ENCODE results near the gene F13A1.

DNA sequence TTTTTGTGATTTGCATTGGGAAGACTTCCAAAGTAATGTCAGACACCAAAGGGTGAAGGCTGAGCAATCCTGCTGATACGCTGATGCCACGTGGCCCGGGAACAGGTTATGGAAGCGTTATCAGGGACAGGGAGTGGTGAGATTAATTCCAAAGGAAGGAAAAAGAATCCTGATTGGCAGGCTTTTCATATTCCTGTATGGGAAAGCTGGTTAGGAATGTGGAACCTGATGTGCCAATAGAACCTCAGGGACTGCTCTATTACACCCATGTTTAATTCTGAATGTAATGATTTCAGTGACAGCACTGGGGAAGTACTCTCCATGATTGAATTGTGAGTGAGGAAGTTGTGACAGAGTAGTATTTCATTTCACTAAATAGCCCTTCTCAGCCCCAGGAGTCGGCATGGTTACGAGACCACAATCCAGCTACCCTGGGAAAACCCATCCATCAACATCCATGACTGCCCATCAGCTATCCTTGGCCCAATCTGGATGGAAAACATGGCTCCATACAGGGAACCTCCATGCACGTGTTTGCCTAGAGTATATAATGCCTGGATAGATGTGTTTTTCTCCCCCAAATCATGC, 49.4 kb downstream of the F13A1 start:
- no peak for TF ChIP-seq POLR2A (IDR thresholded peaks at IDR 0.05)
- TF ChIP-seq, protein P1, sequence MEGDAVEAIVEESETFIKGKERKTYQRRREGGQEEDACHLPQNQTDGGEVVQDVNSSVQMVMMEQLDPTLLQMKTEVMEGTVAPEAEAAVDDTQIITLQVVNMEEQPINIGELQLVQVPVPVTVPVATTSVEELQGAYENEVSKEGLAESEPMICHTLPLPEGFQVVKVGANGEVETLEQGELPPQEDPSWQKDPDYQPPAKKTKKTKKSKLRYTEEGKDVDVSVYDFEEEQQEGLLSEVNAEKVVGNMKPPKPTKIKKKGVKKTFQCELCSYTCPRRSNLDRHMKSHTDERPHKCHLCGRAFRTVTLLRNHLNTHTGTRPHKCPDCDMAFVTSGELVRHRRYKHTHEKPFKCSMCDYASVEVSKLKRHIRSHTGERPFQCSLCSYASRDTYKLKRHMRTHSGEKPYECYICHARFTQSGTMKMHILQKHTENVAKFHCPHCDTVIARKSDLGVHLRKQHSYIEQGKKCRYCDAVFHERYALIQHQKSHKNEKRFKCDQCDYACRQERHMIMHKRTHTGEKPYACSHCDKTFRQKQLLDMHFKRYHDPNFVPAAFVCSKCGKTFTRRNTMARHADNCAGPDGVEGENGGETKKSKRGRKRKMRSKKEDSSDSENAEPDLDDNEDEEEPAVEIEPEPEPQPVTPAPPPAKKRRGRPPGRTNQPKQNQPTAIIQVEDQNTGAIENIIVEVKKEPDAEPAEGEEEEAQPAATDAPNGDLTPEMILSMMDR (IDR thresholded peaks at IDR 0.05): no peak
